Kidney (tissue), 14 donors: ENCODE data around the gene HCN4. TPM values are rescaled to one million over a fixed set of nuclear protein-coding genes. Genes with fewer than 3 reads are reported as not detected.

Experiments used
- DNase-seq, 5 donors: peaks; one replicate each; pipeline ENCODE4 v3.0.0-alpha.2; 2013 to 2020
- FAIRE-seq: peaks from 2 replicates; lab custom pipeline; 2012; peaks lifted over from hg19 to GRCh38; lab: Jason Lieb, UNC
- H3K27ac ChIP-seq, 2 donors: one replicate each; pipeline ENCODE4 v1.7.0; 2013; ENCODE audit warnings: low read depth in 2 of 2, low read length in 2 of 2, inconsistent platforms in 1 of 2
- H3K27me3 ChIP-seq: one replicate; pipeline ENCODE4 v1.7.1; 2013; ENCODE audit warnings: low read length, inconsistent platforms; ENCODE audit not compliant: control insufficient read depth, insufficient read depth
- H3K36me3 ChIP-seq, 3 donors: one replicate each; pipeline versions ENCODE4 v1.7.0 to v1.7.1; 2013; ENCODE audit warnings: low read length in 3 of 3, control low read depth in 1 of 3, inconsistent platforms in 1 of 3; ENCODE audit not compliant: insufficient read depth in 3 of 3, control insufficient read depth in 2 of 3
- H3K4me1 ChIP-seq, 3 donors: one replicate each; pipeline versions ENCODE4 v1.7.0 to v1.7.1; 2013; ENCODE audit warnings: low read length in 3 of 3, inconsistent platforms in 1 of 3, low read depth in 1 of 3; ENCODE audit not compliant: control insufficient read depth in 2 of 3, insufficient read depth in 2 of 3
- H3K4me3 ChIP-seq, 3 donors: one replicate each; pipeline versions ENCODE4 v1.7.0 to v1.8.1; 2013; ENCODE audit warnings: low read length in 3 of 3, control low read depth in 1 of 3, inconsistent platforms in 1 of 3
- H3K9ac ChIP-seq, 3 donors: one replicate each; pipeline versions ENCODE4 v1.7.0 to v1.7.1; 2013; ENCODE audit warnings: low read length in 3 of 3, control low read depth in 1 of 3, inconsistent platforms in 1 of 3
- H3K9me3 ChIP-seq, 3 donors: one replicate each; pipeline versions ENCODE4 v1.7.0 to v1.7.1; 2013; ENCODE audit warnings: low read length in 3 of 3, control low read depth in 1 of 3, inconsistent platforms in 1 of 3; ENCODE audit not compliant: control insufficient read depth in 2 of 3, insufficient read depth in 1 of 3
- CTCF ChIP-seq: IDR thresholded peaks from 3 replicates; pipeline ENCODE4 v1.5.1; 2012; ENCODE audit warnings: mild to moderate bottlenecking, moderate library complexity, borderline replicate concordance; ENCODE audit not compliant: insufficient read depth; ENCODE audit errors: extremely low read depth
- intact Hi-C: fragments of 100-400 bp; cut with DNase I; formaldehyde crosslinking; loops from one replicate; pipeline ENCODE4 v1.11.1; 2022
- polyA plus RNA-seq: library from polyadenylated mRNA; stranded (reverse); fragments of 350-450 nt; fragmentation: Illumina TruSeq; extraction: RNeasy Lipid Tissue Mini Kit (QIAGEN cat#74804); gene quantifications from one replicate; pipeline ENCODE4 v1.2.3, GENCODE V29; 2014; ENCODE audit warnings: low read depth, low replicate concordance; ENCODE audit not compliant: insufficient read depth
- total RNA-seq: library from RNA; stranded (reverse); fragmentation: NEBNext Ultra II Directional; extraction: Animal tissue kit (Norgen Biotek cat#: 25700); gene quantifications from one replicate; pipeline ENCODE4 v1.2.1, GENCODE V29; 2021
- donor health status: control.
- donor health status: control.
- donor health status: control.
- donor health status: control.
- donor health status: control.
- donor health status: DM: yes; HTN: yes; CAD: no.
- donor health status: Normal renal cell carcinoma (clear cell type).

Gene HCN4
- total and polyA plus RNA-seq, 2 donors from 2014 or later: 0.15 to 0.50 TPM

GRCh38 chr15:73393336-73393735 is 24.6 kb upstream of the HCN4 start:
- Histone ChIP-seq H3K4me1 (no peaks in the 10 kb centered on the region), H3K27me3 (no peaks in the 10 kb centered on the region), H3K36me3 (no peaks in the 10 kb centered on the region), H3K9ac (no peak overlapping the region), H3K9me3 (no peaks in the 10 kb centered on the region), H3K4me3 (no peak overlapping the region), H3K27ac (no peak overlapping the region)
- intact Hi-C loops: no loop called here
- TF ChIP-seq CTCF: no peak
- FAIRE-seq (no peak), DNase-seq (no peak)

DNA sequence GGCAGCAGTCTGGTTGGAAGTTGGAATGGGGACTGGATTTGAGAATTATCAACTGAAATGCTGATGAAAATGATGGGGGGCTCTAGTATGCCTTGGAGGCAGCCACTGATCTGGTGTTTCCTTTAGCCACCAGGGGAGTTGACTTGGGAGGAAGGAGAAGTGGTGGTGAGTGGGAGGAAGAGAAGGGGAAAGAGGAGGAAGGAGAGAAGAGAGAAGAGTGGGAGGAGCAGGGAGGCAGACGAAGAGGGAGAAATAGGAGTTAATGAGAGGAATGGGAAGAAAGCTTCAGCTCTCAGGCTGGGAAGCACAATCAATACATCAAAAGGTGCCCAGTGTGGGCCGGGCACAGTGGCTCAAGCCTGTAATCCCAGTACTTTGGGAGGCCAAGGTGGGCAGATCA is 23.3 kb upstream of the HCN4 start:
- no peak for DNase-seq
- no peak overlapping the region for H3K27ac ChIP-seq
- FAIRE-seq: no peak
- no peak overlapping the region for H3K9ac ChIP-seq
- intact Hi-C loops: no loop called here
- no peaks in the 10 kb centered on the region for H3K9me3 ChIP-seq
- no peaks in the 10 kb centered on the region for H3K4me1 ChIP-seq
- TF ChIP-seq CTCF: no peak
- no peaks in the 10 kb centered on the region for H3K36me3 ChIP-seq
- H3K4me3 ChIP-seq: no peak overlapping the region
- no peaks in the 10 kb centered on the region for H3K27me3 ChIP-seq

GRCh38 chr15:73391128-73391872 is 22.5 kb upstream of the HCN4 start:
- no peaks in the 10 kb centered on the region for H3K9me3 ChIP-seq
- H3K27me3 ChIP-seq: no peaks in the 10 kb centered on the region
- no peak overlapping the region for H3K4me3 ChIP-seq
- no peak overlapping the region for H3K9ac ChIP-seq
- no peak for TF ChIP-seq CTCF
- intact Hi-C loops: no loop called here
- H3K27ac ChIP-seq: no peak overlapping the region
- no peaks in the 10 kb centered on the region for H3K4me1 ChIP-seq
- FAIRE-seq (no peak), DNase-seq (no peak)
- no peaks in the 10 kb centered on the region for H3K36me3 ChIP-seq
